B cell (primary cell): ENCODE results near the gene SMAD2. TPM values are rescaled to one million over a fixed set of nuclear protein-coding genes. Genes with fewer than 3 reads are reported as not detected.
"Not testable (repeated sequence)": the region's sequence is repeated elsewhere in the genome, so short reads cannot be mapped to it uniquely, and the experiment has no call there.

Source experiments
- ATAC-seq: fragments of 200-7000 bp; cut with Tn5 transposase; one replicate; pipeline ENCODE4 v1.10.0; 2021; ENCODE audit warnings: low read depth, mild to moderate bottlenecking, moderate number of reproducible peaks, moderate library complexity
- CTCF ChIA-PET: fragments of 350-600 bp; sonication (Branson Sonifier 250); formaldehyde crosslinking; loops from one replicate; lab custom pipeline; 2021; ENCODE audit warnings: antibody characterized with exemption, inconsistent platforms; lab: Charles Lee
- POLR2A ChIA-PET: fragments of 350-600 bp; sonication (Branson Sonifier 250); formaldehyde crosslinking; loops from one replicate; lab custom pipeline; 2021; ENCODE audit warnings: antibody characterized with exemption; lab: Charles Lee
- DNase-seq: peaks from one replicate; pipeline ENCODE4 v3.0.0; 2013
- H2AFZ ChIP-seq: 2 replicates; pipeline ENCODE4 v1.6.1; 2012; ENCODE audit warnings: mild to moderate bottlenecking, low read depth, low read length; ENCODE audit not compliant: insufficient read depth, poor library complexity, severe bottlenecking
- H3K27ac ChIP-seq, 2 donors: 1 replicate in 1 of 2; 2 replicates in 1 of 2; pipeline ENCODE4 v1.5.1; 2012 to 2013; ENCODE audit warnings: low read length in 2 of 2, mild to moderate bottlenecking in 2 of 2, moderate library complexity in 1 of 2
- H3K27me3 ChIP-seq, 4 experiments: fragments of 200-600 bp in 1 of 4; sonication (generic) in 1 of 4; replicated peaks in 1 of 4; 1 replicate in 2 of 4; 2 replicates in 2 of 4; pipeline versions ENCODE4 v1.6.1 to v1.7.0; 2013 to 2016; ENCODE audit warnings: low read length in 3 of 4, mild to moderate bottlenecking in 2 of 4, mixed read lengths in 1 of 4, moderate library complexity in 1 of 4; ENCODE audit not compliant: insufficient read depth in 4 of 4, control insufficient read depth in 3 of 4; ENCODE audit errors: control extremely low read depth in 1 of 4
- H3K36me3 ChIP-seq, 2 experiments: replicated peaks in 1 of 2; 1 replicate in 1 of 2; 2 replicates in 1 of 2; pipeline versions ENCODE4 v1.6.1 to v1.7.1; 2013; ENCODE audit warnings: low read length in 1 of 2; ENCODE audit not compliant: insufficient read depth in 2 of 2, control insufficient read depth in 1 of 2; ENCODE audit errors: control extremely low read depth in 1 of 2, extremely low read depth in 1 of 2
- H3K4me1 ChIP-seq, 2 donors: fragments of 200-600 bp in 1 of 2; sonication (generic) in 1 of 2; 1 replicate in 1 of 2; 2 replicates in 1 of 2; pipeline versions ENCODE4 v1.5.1 to v1.6.1; 2013 to 2017; ENCODE audit warnings: low read length in 2 of 2; ENCODE audit not compliant: control insufficient read depth in 2 of 2, insufficient read depth in 2 of 2
- H3K4me2 ChIP-seq: replicated peaks from 2 replicates; pipeline ENCODE3; 2012; ENCODE audit warnings: mild to moderate bottlenecking, low read depth, low read length; ENCODE audit not compliant: poor library complexity, severe bottlenecking
- H3K4me3 ChIP-seq, 5 experiments: fragments of 200-600 bp in 1 of 5; sonication (generic) in 1 of 5; 1 replicate in 3 of 5; 2 replicates in 2 of 5; pipeline versions ENCODE4 v1.5.1 to v1.7.0; 2011 to 2016; ENCODE audit warnings: low read length in 4 of 5, mild to moderate bottlenecking in 4 of 5, low read depth in 2 of 5, control low read depth in 1 of 5, moderate library complexity in 1 of 5; ENCODE audit not compliant: insufficient read depth in 1 of 5; ENCODE audit errors: control extremely low read depth in 1 of 5, extremely low read depth in 1 of 5
- H3K79me2 ChIP-seq: fragments of 200-600 bp; sonication (generic); one replicate; pipeline ENCODE4 v1.6.0; 2016; ENCODE audit warnings: low read length; ENCODE audit not compliant: control insufficient read depth, insufficient read depth
- H3K9ac ChIP-seq: fragments of 200-600 bp; sonication (generic); 2 replicates; pipeline ENCODE4 v1.6.1; 2017; ENCODE audit warnings: mild to moderate bottlenecking, low read length, moderate library complexity
- H3K9me3 ChIP-seq, 3 donors: one replicate each; pipeline versions ENCODE4 v1.6.1 to v1.7.1; 2013; ENCODE audit warnings: low read length in 2 of 3; ENCODE audit not compliant: control insufficient read depth in 2 of 3, insufficient read depth in 1 of 3; ENCODE audit errors: control extremely low read depth in 1 of 3
- H4K20me1 ChIP-seq: 2 replicates; pipeline ENCODE4 v1.6.0; 2012; ENCODE audit warnings: mild to moderate bottlenecking, low read length; ENCODE audit not compliant: insufficient read depth, control insufficient read depth, poor library complexity, severe bottlenecking
- H3K27ac Mint-ChIP-seq: one replicate; pipeline ENCODE4 v1.8.0; 2021; ENCODE audit warnings: mixed read lengths
- H3K27me3 Mint-ChIP-seq: one replicate; pipeline ENCODE4 v1.8.0; 2021; ENCODE audit warnings: mixed read lengths
- H3K4me1 Mint-ChIP-seq: one replicate; pipeline ENCODE4 v1.8.0; 2021; ENCODE audit warnings: mixed read lengths
- H3K4me3 Mint-ChIP-seq: one replicate; pipeline ENCODE4 v1.8.0; 2021; ENCODE audit warnings: mixed read lengths
- H3K9me3 Mint-ChIP-seq: one replicate; pipeline ENCODE4 v1.8.0; 2022; ENCODE audit warnings: mixed read lengths; ENCODE audit not compliant: insufficient read depth
- CTCF ChIP-seq: fragments of 200-600 bp; IDR thresholded peaks from one replicate; pipeline ENCODE4 v1.8.0; 2022; ENCODE audit warnings: antibody characterized with exemption, mild to moderate bottlenecking
- EZH2 ChIP-seq: IDR thresholded peaks from 2 replicates; pipeline ENCODE4 v1.6.1; 2012; ENCODE audit warnings: borderline replicate concordance, low read depth, mild to moderate bottlenecking, moderate library complexity, low read length; ENCODE audit not compliant: insufficient read depth, poor library complexity, severe bottlenecking
- WGBS: methylation state at CpG from one replicate; pipeline ENCODE4 v1.1.5; 2013; ENCODE audit warnings: missing lambda C conversion rate; ENCODE audit not compliant: insufficient coverage; 5-methylcytosine and 5-hydroxymethylcytosine counted together
- intact Hi-C: fragments of 100-400 bp; cut with micrococcal nuclease; formaldehyde crosslinking; loops from one replicate; pipeline ENCODE4 v1.10.0; 2022
- polyA plus RNA-seq: library from polyadenylated mRNA; depleted of rRNA; stranded (reverse); fragments of >200 nt; gene quantifications from 2 replicates; pipeline ENCODE4 v1.2.3, GENCODE V29; 2012
- total RNA-seq, 2 donors: library from RNA; stranded (reverse); fragments of 120-200 nt in 1 of 2; gene quantifications; 1 replicate in 1 of 2; 2 replicates in 1 of 2; pipeline versions ENCODE4 v1.2.3 to v1.2.4, GENCODE V29; 2013 to 2022

The SMAD2 gene
- total and polyA plus RNA-seq, 2 donors (not counting 1 experiment from before 2014, with no cell fraction given), result 23.4 to 139 TPM

- CTCF ChIA-PET, result no interaction called here
- Mint-ChIP-seq H3K9me3 (peaks cover 3% of the 10 kb centered on the region), H3K4me3 (no peak overlapping the region), H3K4me1 (peaks cover 14% of the 10 kb centered on the region), H3K27me3 (no peaks in the 10 kb centered on the region), H3K27ac (no peak overlapping the region)
- H2AFZ ChIP-seq, result no peak overlapping the region
- intact Hi-C loops, result no loop called here
- DNase-seq (no peak), ATAC-seq (no peak)
- WGBS, result no CpG with 5 or more reads among the region's 3 CpGs
- no peak overlapping the region for H3K4me2 ChIP-seq
- H3K4me1 ChIP-seq, result peaks cover 4% of the 10 kb centered on the region in 2 donors
- H3K27me3 ChIP-seq, result no peaks in the 10 kb centered on the region
- H3K36me3 ChIP-seq, result peaks cover 3 to 7% of the 10 kb centered on the region in 2 experiments
- H3K9ac ChIP-seq, result no peak overlapping the region
- H3K79me2 ChIP-seq, result no peaks in the 10 kb centered on the region
- TF ChIP-seq CTCF (no peak), EZH2 (no peak)
- H3K4me3 ChIP-seq, result no peak overlapping the region
- H3K9me3 ChIP-seq, result peaks cover 0 to 13% (median 0%) of the 10 kb centered on the region in 3 donors
- H3K27ac ChIP-seq, result no peak overlapping the region
- POLR2A ChIA-PET, result interaction anchor here (0.7 kb wide), 1 partner anchor 23 kb away, joined by 3 read pairs; no protein-coding TSS in a partner anchor
- no peaks in the 10 kb centered on the region for H4K20me1 ChIP-seq
Observed at GRCh38 chr18:47829831-47830230, 100.6 kb downstream of the SMAD2 start.

- DNase-seq, H3K79me2 ChIP-seq, H3K36me3 ChIP-seq, CTCF ChIA-PET, H3K4me3 Mint-ChIP-seq, H3K9me3 Mint-ChIP-seq, H3K4me2 ChIP-seq, H4K20me1 ChIP-seq, H3K4me1 ChIP-seq, H3K9ac ChIP-seq, H2AFZ ChIP-seq, H3K4me3 ChIP-seq, POLR2A ChIA-PET, H3K27me3 ChIP-seq, ATAC-seq, H3K27me3 Mint-ChIP-seq, intact Hi-C loops, H3K27ac Mint-ChIP-seq, H3K27ac ChIP-seq: not testable (repeated sequence)
- peaks cover 0 to 13% (median 0%) of the 10 kb centered on the region in 3 donors for H3K9me3 ChIP-seq
- H3K4me1 Mint-ChIP-seq, result peaks cover 14% of the 10 kb centered on the region
- 100% methylated on average over 4 of the region's 34 CpGs for WGBS
Observed at GRCh38 chr18:47828031-47828430, 102.4 kb downstream of the SMAD2 start.
